Stomach (tissue), 4 donors: ENCODE measurements around the gene ELOB.

Source experiments
- CTCF ChIP-seq, 7 experiments: fragments of 450-650 bp in 4 of 7; fragments of 200-600 bp in 3 of 7; sonication (generic) in 3 of 7; IDR thresholded peaks; one replicate each; pipeline ENCODE4 v1.5.1; 2016 to 2019; ENCODE audit warnings: antibody characterized with exemption in 7 of 7, control low read depth in 2 of 7, mild to moderate bottlenecking in 1 of 7
- POLR2A ChIP-seq, 4 donors: fragments of 450-650 bp; IDR thresholded peaks; one replicate each; pipeline ENCODE4 v1.6.1; 2016; ENCODE audit warnings: antibody characterized with exemption in 4 of 4, control low read depth in 2 of 4, mild to moderate bottlenecking in 1 of 4, moderate library complexity in 1 of 4
- POLR2AphosphoS5 ChIP-seq, 3 donors: sonication (generic); formaldehyde crosslinking; IDR thresholded peaks; one replicate each; pipeline ENCODE4 v1.6.1; 2016; ENCODE audit warnings: antibody characterized with exemption in 3 of 3

- TF ChIP-seq POLR2AphosphoS5 (IDR thresholded peaks at IDR 0.05) (no peak), CTCF (IDR thresholded peaks at IDR 0.05) (no peak), POLR2A (IDR thresholded peaks at IDR 0.05) (no peak)
Measured at GRCh38 chr16:2767891-2768290, 9.2 kb downstream of the ELOB start.
